ENCODE measurements around the gene YPEL3. TPM values are rescaled to one million over a fixed set of nuclear protein-coding genes. Genes with fewer than 3 reads are reported as not detected.

The YPEL3 gene, protein sequence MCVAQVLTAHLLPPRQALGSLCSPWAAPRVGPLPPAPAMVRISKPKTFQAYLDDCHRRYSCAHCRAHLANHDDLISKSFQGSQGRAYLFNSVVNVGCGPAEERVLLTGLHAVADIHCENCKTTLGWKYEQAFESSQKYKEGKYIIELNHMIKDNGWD
- total RNA-seq (46.1 and 47.6 TPM in 2 replicates), polyA plus RNA-seq (78.0 and 89.7 TPM in 2 replicates), polyA minus RNA-seq (12.8 and 24.7 TPM in 2 replicates), Bru-seq, nascent RNA (percentile 56 among the genes with signal in this experiment), BruChase-seq, experiment 1, labeled RNA remaining after a 6-hour chase (percentile 80 among the genes with signal in this experiment), BruChase-seq, experiment 2, labeled RNA remaining after a 2-hour chase (percentile 66 among the genes with signal in this experiment)
- 30.1 and 53.8 TPM in 2 replicates for polyA plus RNA-seq (2011; cell fraction: cytosol; rRNA removed)
- 93.4 and 101 TPM in 2 replicates for polyA plus RNA-seq (2011; cell fraction: nucleus; rRNA removed)
- polyA plus RNA-seq (2012), result 35.4 and 56.5 TPM in 2 replicates
- 6.1 TPM for polyA minus RNA-seq (2011; cell fraction: cytosol; rRNA and poly(A)+ RNA removed)
- 20.3 and 35.9 TPM in 2 replicates for polyA minus RNA-seq (2011; cell fraction: nucleus; rRNA and poly(A)+ RNA removed)
- long read RNA-seq, transcript YPEL3-210 (5 exons, 371 nt), result minor isoform, 28 of 145 reads
- long read RNA-seq, transcript YPEL3-201 (5 exons, 935 nt), result major isoform, 89 of 145 reads
- long read RNA-seq, transcript YPEL3-202 (4 exons, 1,588 nt), result minor isoform, 6 of 145 reads
- long read RNA-seq, partial matches to known transcripts, result 3 of 145 reads
- long read RNA-seq, other reads (novel, unspliced or antisense), result 18 of 145 reads

- H3K27ac ChIP-seq (ENCODE audit: insufficient read depth, low read depth, low read length), result peak within 1 kb of the TSS; percentile 69
- H4K20me1 ChIP-seq (replicated peaks; ENCODE audit: control insufficient read depth, extremely low read depth, insufficient read depth, low read length), result no peaks in the 10 kb centered on the region
- FAIRE-seq, result peak; percentile 75
- H3K4me2 ChIP-seq (ENCODE audit: insufficient read depth, low read length), result peak within 1 kb of the TSS; percentile 85
- BruUV-seq (replicated peaks), result TSS peak; percentile 68
- POLR2A ChIA-PET, result interaction anchor here (0.6 kb wide), 1 partner anchor 281 kb away, joined by 6 read pairs; no protein-coding TSS in a partner anchor
- H3K4me3 ChIP-seq (replicated peaks in 1 of 3; ENCODE audit: insufficient read depth in 1 of 3, low read depth in 1 of 3, low read length in 3 of 3), result peak within 1 kb of the TSS in 2 of 3 experiments; percentile 58 to 76
- dilution Hi-C loops (cut with MboI; ENCODE audit: extremely low pct_ligation_motif_present, low sequenced_read_pairs), result no loop called here
- CTCF ChIA-PET, result interaction anchor here (1.7 kb wide), 1 partner anchor 16 kb away, joined by 7 read pairs; no protein-coding TSS in a partner anchor
- H3K9me1 ChIP-seq (replicated peaks; ENCODE audit: control insufficient read depth, extremely low read depth, insufficient read depth, low read length), result no peaks in the 10 kb centered on the region
- H2AFZ ChIP-seq (ENCODE audit: low read depth, low read length), result peak within 1 kb of the TSS; percentile 84
- H3K9me3 ChIP-seq (replicated peaks; ENCODE audit: control insufficient read depth, insufficient read depth, low read length), result peaks cover 3% of the 10 kb centered on the region
- no peaks in the 10 kb centered on the region for H3K27me3 ChIP-seq (ENCODE audit: control insufficient read depth in 2 of 2, insufficient read depth in 2 of 2, low read length in 2 of 2)
- peaks cover 20% of the 10 kb centered on the region for H3K4me1 ChIP-seq (ENCODE audit: control insufficient read depth, extremely low read depth, insufficient read depth, low read length)
- intact Hi-C loops (cut with micrococcal nuclease), result loop anchor here (1.0 to 10.0 kb wide), 3 partner anchors 27 to 559 kb away; partner anchors contain the start of genes FBRS, MAPK3, PRR14 and ZNF771
- DNase-seq (ENCODE audit: low read depth, low spot score), result peak; percentile 89
- H3K9ac ChIP-seq (replicated peaks; ENCODE audit: extremely low read depth, insufficient read depth, low read length), result peak within 1 kb of the TSS; percentile 63
- H3K36me3 ChIP-seq (ENCODE audit: control insufficient read depth in 2 of 2, extremely low read depth in 1 of 2, insufficient read depth in 2 of 2, low read length in 2 of 2), result peaks cover 0 to 8% of the 10 kb centered on the region in 2 experiments
- TF ChIP-seq, protein P1, sequence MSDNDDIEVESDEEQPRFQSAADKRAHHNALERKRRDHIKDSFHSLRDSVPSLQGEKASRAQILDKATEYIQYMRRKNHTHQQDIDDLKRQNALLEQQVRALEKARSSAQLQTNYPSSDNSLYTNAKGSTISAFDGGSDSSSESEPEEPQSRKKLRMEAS (IDR thresholded peaks at IDR 0.05; ENCODE audit: insufficient read depth, insufficient read length), result no peak
- TF ChIP-seq MYC (IDR thresholded peaks at IDR 0.05; ENCODE audit: low read depth, low read length), result no peak
- TF ChIP-seq POLR2AphosphoS5 (IDR thresholded peaks at IDR 0.05; ENCODE audit: insufficient read depth, low read depth, low read length), result peak; percentile 79
- TF ChIP-seq POLR2A (IDR thresholded peaks at IDR 0.05; ENCODE audit: low read depth, low read length), result peak; percentile 62
- H3K79me2 ChIP-seq (ENCODE audit: control insufficient read depth, insufficient read depth, low read length), result no peaks in the 10 kb centered on the region
Measured at GRCh38 chr16:30096105-30096861, at the start of gene YPEL3. Gene YPEL3, minus strand, starts transcription at chr16:30096213. Its CDS starts 731 bp downstream, at chr16:30095482.

Data from endothelial cell of umbilical vein (primary cell).